ENCODE data around the gene TTC32. TPM values are rescaled to one million over a fixed set of nuclear protein-coding genes. Genes with fewer than 3 reads are reported as not detected.

Gene TTC32
- total and polyA plus RNA-seq, 2 of the 4 experiments (the other 2 are of a cell fraction) = 1.1 to 3.9 TPM

DNA sequence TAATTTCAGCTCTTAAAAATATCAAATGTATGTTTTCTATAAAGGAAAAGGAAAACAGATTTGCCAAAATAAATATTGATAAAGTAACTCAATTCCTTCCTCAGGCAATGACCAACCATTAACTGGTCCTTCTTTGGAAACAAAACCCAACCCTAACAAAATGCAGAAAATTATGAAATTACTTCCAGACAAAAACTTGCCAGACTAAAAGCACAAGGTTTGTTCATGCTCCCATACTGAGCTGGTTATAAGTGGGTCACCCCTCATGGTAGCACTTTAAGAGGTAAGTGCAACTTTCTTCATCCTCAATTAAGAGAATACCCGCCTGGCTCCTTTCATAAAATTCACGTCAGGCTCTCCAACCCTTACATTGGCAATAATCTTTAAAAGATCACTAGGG lies 31.1 kb upstream of the TTC32 start:
- Histone ChIP-seq H2BK15ac (ENCODE audit: low read depth, low read length) (peak overlapping the region; percentile 55; the same call in 1 of the 3 replicates), H2BK20ac (ENCODE audit: low read depth, low read length) (peak overlapping the region; percentile 86), H3K56ac (ENCODE audit: extremely low read depth, insufficient read depth, low read length) (no peak overlapping the region), H3K14ac (replicated peaks; ENCODE audit: low read depth, low read length) (no peak overlapping the region; the same call in 1 of the 2 replicates), H4K20me1 (ENCODE audit: insufficient read depth, low read length) (no peaks in the 10 kb centered on the region), H3K23ac (ENCODE audit: low read depth, low read length) (no peak overlapping the region; the same call in 1 of the 2 replicates), H3K27ac (ENCODE audit: insufficient read depth, low read length) (no peak overlapping the region; the same call in 1 of the 2 replicates), H3K36me3 (ENCODE audit: control insufficient read depth, insufficient read depth, low read length) (peaks cover 15% of the 10 kb centered on the region), H3K9me1 (ENCODE audit: insufficient read depth, low read length) (peaks cover 3% of the 10 kb centered on the region; the same call in 1 of the 2 replicates), H2AFZ (replicated peaks; ENCODE audit: low read length, poor library complexity) (no peak overlapping the region), H4K91ac (ENCODE audit: insufficient read depth, low read depth, low read length) (peak overlapping the region; percentile 15; the same call in 1 of the 2 replicates), H3K9ac (ENCODE audit: low read depth, low read length) (no peak overlapping the region), H3K9me3 (ENCODE audit: control insufficient read depth, insufficient read depth, low read length) (peaks cover 2% of the 10 kb centered on the region; the same call in 1 of the 2 replicates), H2BK120ac (ENCODE audit: low read depth, low read length) (peak overlapping the region; percentile 50), H3K4me1 (ENCODE audit: control insufficient read depth, insufficient read depth, low read length) (peaks cover 8% of the 10 kb centered on the region), H2AK5ac (ENCODE audit: low read depth, low read length) (no peak overlapping the region), H3K18ac (ENCODE audit: low read depth, low read length) (peak overlapping the region; percentile 89; the same call in 1 of the 2 replicates), H3K4me2 (ENCODE audit: low read depth, low read length) (peak overlapping the region; percentile 79; the same call in 1 of the 2 replicates), H4K8ac (ENCODE audit: low read depth in 2 of 2, low read length in 2 of 2) (peak overlapping the region; percentile 46 to 69; a peak in 3 of 4 replicates), H3K79me1 (ENCODE audit: low read depth in 1 of 2, low read length in 2 of 2) (no peaks in the 10 kb centered on the region), H2AK9ac (replicated peaks; ENCODE audit: low read depth, low read length, poor library complexity) (no peak overlapping the region), H2BK5ac (ENCODE audit: low read depth, low read length, poor library complexity, severe bottlenecking) (no peak overlapping the region), H3K4me3 (ENCODE audit: insufficient read depth, low read depth, low read length) (no peak overlapping the region), H4K5ac (ENCODE audit: low read depth, low read length) (peak overlapping the region; percentile 86; the same call in 1 of the 2 replicates), H3K27me3 (ENCODE audit: control insufficient read depth, insufficient read depth, low read length) (no peaks in the 10 kb centered on the region), H3K4ac (ENCODE audit: low read depth, low read length) (peak overlapping the region; percentile 7; the same call in 1 of the 2 replicates)
- ChIA-PET POLR2A (ENCODE audit: unreplicated experiment) (no interaction called here), CTCF (interaction anchor here (0.6 to 0.9 kb wide), 2 partner anchors 33 to 526 kb away, joined by 3 to 4 read pairs; no protein-coding TSS in a partner anchor)
- ATAC-seq (ENCODE audit: low read depth) (no peak; the same call in 1 of the 2 replicates), DNase-seq (no peak)
- intact Hi-C loops (cut with micrococcal nuclease) = loop anchor here (10.0 kb wide), 1 partner anchor 892 kb away; the partner anchor contains the start of gene LDAH
- in situ Hi-C loops (cut with MboI; ENCODE audit: low sequenced_read_pairs) = no loop called here
- WGBS, 2 experiments (ENCODE audit: extremely low coverage in 2 of 2, insufficient read length in 1 of 2) = no CpG with 5 or more reads among the region's 2 CpGs
- no TSS peak for BruUV-seq (replicated peaks)
- dilution Hi-C loops (cut with HindIII; ENCODE audit: low sequenced_read_pairs, unreplicated experiment) = no loop called here
- TF ChIP-seq, protein P1, sequence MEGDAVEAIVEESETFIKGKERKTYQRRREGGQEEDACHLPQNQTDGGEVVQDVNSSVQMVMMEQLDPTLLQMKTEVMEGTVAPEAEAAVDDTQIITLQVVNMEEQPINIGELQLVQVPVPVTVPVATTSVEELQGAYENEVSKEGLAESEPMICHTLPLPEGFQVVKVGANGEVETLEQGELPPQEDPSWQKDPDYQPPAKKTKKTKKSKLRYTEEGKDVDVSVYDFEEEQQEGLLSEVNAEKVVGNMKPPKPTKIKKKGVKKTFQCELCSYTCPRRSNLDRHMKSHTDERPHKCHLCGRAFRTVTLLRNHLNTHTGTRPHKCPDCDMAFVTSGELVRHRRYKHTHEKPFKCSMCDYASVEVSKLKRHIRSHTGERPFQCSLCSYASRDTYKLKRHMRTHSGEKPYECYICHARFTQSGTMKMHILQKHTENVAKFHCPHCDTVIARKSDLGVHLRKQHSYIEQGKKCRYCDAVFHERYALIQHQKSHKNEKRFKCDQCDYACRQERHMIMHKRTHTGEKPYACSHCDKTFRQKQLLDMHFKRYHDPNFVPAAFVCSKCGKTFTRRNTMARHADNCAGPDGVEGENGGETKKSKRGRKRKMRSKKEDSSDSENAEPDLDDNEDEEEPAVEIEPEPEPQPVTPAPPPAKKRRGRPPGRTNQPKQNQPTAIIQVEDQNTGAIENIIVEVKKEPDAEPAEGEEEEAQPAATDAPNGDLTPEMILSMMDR (conservative IDR thresholded peaks at IDR 0.05; ENCODE audit: low read depth, low read length) = no peak
- no peak for TF ChIP-seq MAZ (IDR thresholded peaks at IDR 0.05; ENCODE audit: borderline replicate concordance, low read depth, low read length)
- no peak for TF ChIP-seq RFX5 (IDR thresholded peaks at IDR 0.05; ENCODE audit: low read depth, low read length)
- no peak for TF ChIP-seq NFE2L2 (IDR thresholded peaks at IDR 0.05; ENCODE audit: low read depth, low read length)
- TF ChIP-seq CEBPB (IDR thresholded peaks at IDR 0.05; ENCODE audit: low read depth, low read length) = no peak
- TF ChIP-seq RCOR1 (IDR thresholded peaks at IDR 0.05; ENCODE audit: insufficient replicate concordance, low read length) = no peak

Measured in IMR-90 (cell line).